Mucosa of descending colon (tissue), 3 donors: ENCODE results near the gene AFAP1. TPM values are rescaled to one million over a fixed set of nuclear protein-coding genes. Genes with fewer than 3 reads are reported as not detected.

Experiments
- ATAC-seq: fragments of 200-7000 bp; cut with Tn5 transposase; one replicate; pipeline ENCODE4 v1.9.1; 2020; ENCODE audit warnings: mild to moderate bottlenecking, moderate library complexity
- DNase-seq, 3 donors: peaks; one replicate each; pipeline ENCODE4 v3.0.0-alpha.2; 2020
- H3K36me3 ChIP-seq: fragments of 200-600 bp; one replicate; pipeline ENCODE4 v1.8.0; 2021; ENCODE audit warnings: low read depth, mild to moderate bottlenecking
- H3K4me1 ChIP-seq: fragments of 200-600 bp; one replicate; pipeline ENCODE4 v1.8.0; 2021; ENCODE audit warnings: low read depth, mild to moderate bottlenecking
- H3K4me3 ChIP-seq: fragments of 200-600 bp; one replicate; pipeline ENCODE4 v1.8.0; 2021; ENCODE audit warnings: mild to moderate bottlenecking
- H3K9me3 ChIP-seq: fragments of 200-600 bp; one replicate; pipeline ENCODE4 v1.8.0; 2021; ENCODE audit warnings: mild to moderate bottlenecking
- CTCF ChIP-seq: fragments of 200-600 bp; IDR thresholded peaks from one replicate; pipeline ENCODE4 v1.8.0; 2022; ENCODE audit warnings: antibody characterized with exemption, mild to moderate bottlenecking
- intact Hi-C, 2 donors: fragments of 100-400 bp; cut with DNase I in 1 of 2; cut with micrococcal nuclease in 1 of 2; formaldehyde crosslinking; loops; one replicate each; pipeline versions ENCODE4 v1.11.0 to v1.11.1; 2022; cut with DNase I, micrococcal nuclease
- total RNA-seq, 3 donors: library from RNA; stranded (reverse); fragmentation: NEBNext Ultra II Directional in 2 of 3; extraction: Animal tissue kit (Norgen Biotek cat#: 25700) in 2 of 3; gene quantifications; one replicate each; pipeline versions ENCODE4 v1.2.1 to v1.2.4, GENCODE V29; 2021 to 2023
- donor health status: DM: no; HTN: no; CAD: no; lungs with moderate emphysema.
- donor health status: DM: no; HTN: no; CAD: no.
- donor health status: DM: no; HTN: yes; CAD: no.

Gene AFAP1
- total RNA-seq, 3 donors from 2014 or later = 31.4 to 59.1 (median 37.1) TPM

- ATAC-seq (peak; percentile 63), DNase-seq (no peak)
- H3K9me3 ChIP-seq = no peaks in the 10 kb centered on the region
- H3K4me3 ChIP-seq = no peak overlapping the region
- TF ChIP-seq CTCF = no peak
- H3K4me1 ChIP-seq = no peaks in the 10 kb centered on the region
- no peaks in the 10 kb centered on the region for H3K36me3 ChIP-seq
- intact Hi-C loops = no loop called here
Measured at GRCh38 chr4:7876201-7876875, 63.3 kb downstream of the AFAP1 start.

- TF ChIP-seq CTCF = no peak
- ATAC-seq (no peak), DNase-seq (no peak)
- Histone ChIP-seq H3K9me3 (no peaks in the 10 kb centered on the region), H3K4me3 (no peak overlapping the region), H3K36me3 (no peaks in the 10 kb centered on the region), H3K4me1 (no peaks in the 10 kb centered on the region)
- intact Hi-C loops = no loop called here
Measured at GRCh38 chr4:7874838-7875237, 64.8 kb downstream of the AFAP1 start.

GRCh38 chr4:7873881-7874280 lies 65.8 kb downstream of the AFAP1 start:
- Histone ChIP-seq H3K36me3 (no peaks in the 10 kb centered on the region), H3K4me1 (no peaks in the 10 kb centered on the region), H3K9me3 (no peaks in the 10 kb centered on the region), H3K4me3 (no peak overlapping the region)
- TF ChIP-seq CTCF = no peak
- ATAC-seq (no peak), DNase-seq (no peak)
- intact Hi-C loops = no loop called here

GRCh38 chr4:7872264-7872771 lies 67.3 kb downstream of the AFAP1 start:
- no peaks in the 10 kb centered on the region for H3K36me3 ChIP-seq
- intact Hi-C loops = no loop called here
- H3K4me3 ChIP-seq = no peak overlapping the region
- H3K4me1 ChIP-seq = no peaks in the 10 kb centered on the region
- DNase-seq (no peak), ATAC-seq (no peak)
- no peaks in the 10 kb centered on the region for H3K9me3 ChIP-seq
- no peak for TF ChIP-seq CTCF

- H3K4me1 ChIP-seq = no peaks in the 10 kb centered on the region
- intact Hi-C loops = no loop called here
- H3K4me3 ChIP-seq = no peak overlapping the region
- H3K9me3 ChIP-seq = no peaks in the 10 kb centered on the region
- TF ChIP-seq CTCF = no peak
- DNase-seq (no peak), ATAC-seq (no peak)
- no peaks in the 10 kb centered on the region for H3K36me3 ChIP-seq
Measured at GRCh38 chr4:7871356-7871755, 68.3 kb downstream of the AFAP1 start.
